Gastrocnemius medialis (tissue), 4 donors: ENCODE results near the gene FGF2.

Experiments used
- POLR2A ChIP-seq, 2 donors: fragments of 450-650 bp; IDR thresholded peaks; one replicate each; pipeline ENCODE4 v1.6.1; 2017; ENCODE audit warnings: antibody characterized with exemption in 2 of 2, mild to moderate bottlenecking in 2 of 2, moderate library complexity in 2 of 2
- TF ChIP-seq, protein P1 (sequence below), 5 experiments: fragments of 450-650 bp in 3 of 5; fragments of 200-600 bp in 2 of 5; sonication (generic) in 2 of 5; IDR thresholded peaks in 4 of 5; conservative IDR thresholded peaks in 1 of 5; 1 replicate in 4 of 5; 2 replicates in 1 of 5; pipeline ENCODE4 v1.5.1; 2016 to 2019; ENCODE audit warnings: antibody characterized with exemption in 5 of 5, mild to moderate bottlenecking in 3 of 5, moderate library complexity in 3 of 5

- no peak for TF ChIP-seq POLR2A (IDR thresholded peaks at IDR 0.05)
- TF ChIP-seq, protein P1, sequence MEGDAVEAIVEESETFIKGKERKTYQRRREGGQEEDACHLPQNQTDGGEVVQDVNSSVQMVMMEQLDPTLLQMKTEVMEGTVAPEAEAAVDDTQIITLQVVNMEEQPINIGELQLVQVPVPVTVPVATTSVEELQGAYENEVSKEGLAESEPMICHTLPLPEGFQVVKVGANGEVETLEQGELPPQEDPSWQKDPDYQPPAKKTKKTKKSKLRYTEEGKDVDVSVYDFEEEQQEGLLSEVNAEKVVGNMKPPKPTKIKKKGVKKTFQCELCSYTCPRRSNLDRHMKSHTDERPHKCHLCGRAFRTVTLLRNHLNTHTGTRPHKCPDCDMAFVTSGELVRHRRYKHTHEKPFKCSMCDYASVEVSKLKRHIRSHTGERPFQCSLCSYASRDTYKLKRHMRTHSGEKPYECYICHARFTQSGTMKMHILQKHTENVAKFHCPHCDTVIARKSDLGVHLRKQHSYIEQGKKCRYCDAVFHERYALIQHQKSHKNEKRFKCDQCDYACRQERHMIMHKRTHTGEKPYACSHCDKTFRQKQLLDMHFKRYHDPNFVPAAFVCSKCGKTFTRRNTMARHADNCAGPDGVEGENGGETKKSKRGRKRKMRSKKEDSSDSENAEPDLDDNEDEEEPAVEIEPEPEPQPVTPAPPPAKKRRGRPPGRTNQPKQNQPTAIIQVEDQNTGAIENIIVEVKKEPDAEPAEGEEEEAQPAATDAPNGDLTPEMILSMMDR (IDR thresholded peaks at IDR 0.05 in 4 of 5, conservative IDR thresholded peaks at IDR 0.05 in 1 of 5) = no peak
These were observed 11.4 kb downstream of the FGF2 start for GRCh38 chr4:122838034-122838433.
